Hypothalamus (tissue), 51 donors: ENCODE results near the gene HRH1.

ENCODE experiments used
- DNase-seq, 51 donors: peaks; one replicate each; lab custom pipeline; 2025; lab: John Stamatoyannopoulos, UW

The HRH1 gene

DNA sequence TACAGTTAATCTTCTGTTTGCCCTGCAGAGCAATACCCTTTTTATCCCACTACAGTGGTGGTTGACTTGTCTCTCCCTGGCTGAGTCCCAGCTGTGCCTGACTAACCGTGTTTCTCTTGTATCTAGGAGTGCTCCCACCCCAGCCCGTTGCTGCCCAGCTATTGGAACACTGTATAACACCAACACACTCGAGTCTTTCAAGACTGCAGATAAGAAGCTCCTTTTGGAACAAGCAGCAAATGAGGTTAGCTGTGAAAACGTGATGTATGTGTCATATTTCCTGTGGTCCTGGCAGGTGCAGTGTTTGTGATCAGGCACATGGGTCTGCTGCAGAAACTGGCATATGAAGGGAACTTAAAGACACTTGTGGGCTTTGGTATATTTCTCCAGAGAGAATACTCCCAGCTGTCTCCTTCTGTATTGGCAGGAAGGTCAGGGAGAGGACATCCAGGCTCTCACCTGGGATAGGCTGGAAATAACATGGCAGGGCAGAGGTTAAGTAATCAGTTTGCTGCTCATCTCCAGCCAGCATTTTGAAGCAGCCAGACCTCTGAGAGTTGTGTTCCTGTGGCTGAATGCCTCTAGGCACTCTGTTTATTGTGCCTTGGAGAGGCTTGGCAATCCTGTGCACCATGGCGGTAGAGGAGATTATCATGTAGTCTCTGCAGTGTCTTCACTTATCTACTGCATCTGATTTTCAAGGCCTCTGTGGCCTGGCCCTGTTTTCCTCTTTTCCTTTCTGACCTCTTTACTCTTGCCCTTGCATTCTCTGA lies 152.7 kb downstream of the HRH1 start:
- DNase-seq = peak in 5 of 51 donors; percentile 1 to 45 (median 4)

DNA sequence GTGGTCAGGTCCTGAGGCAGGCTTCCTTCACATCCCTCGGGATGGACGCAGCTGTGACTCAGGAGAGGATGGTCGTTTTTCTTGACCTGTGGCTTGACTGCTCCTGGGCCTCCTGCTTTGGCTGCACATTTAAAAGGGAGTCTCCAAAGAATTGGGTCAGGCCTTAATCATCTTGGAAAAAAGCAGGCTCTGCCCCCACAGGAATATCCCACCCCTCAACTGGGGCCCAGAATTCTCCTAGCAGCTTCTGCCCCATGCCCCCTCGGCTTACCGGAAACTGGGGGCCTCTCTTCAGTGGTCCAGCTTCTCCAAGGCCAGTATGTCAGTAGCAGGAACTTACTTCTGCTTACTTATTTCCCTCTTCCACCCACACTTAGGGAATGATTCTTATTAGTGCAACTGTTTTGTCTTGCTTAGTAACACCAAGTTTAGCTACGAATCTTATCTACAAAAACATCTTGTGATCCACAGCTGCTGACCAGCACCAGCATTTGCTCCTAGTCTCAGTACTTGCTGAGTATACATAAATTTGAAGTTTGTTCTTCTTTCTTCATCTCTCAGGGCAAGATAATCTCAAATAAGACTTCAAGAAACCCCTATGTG lies 153.6 kb downstream of the HRH1 start:
- no peak for DNase-seq

DNA sequence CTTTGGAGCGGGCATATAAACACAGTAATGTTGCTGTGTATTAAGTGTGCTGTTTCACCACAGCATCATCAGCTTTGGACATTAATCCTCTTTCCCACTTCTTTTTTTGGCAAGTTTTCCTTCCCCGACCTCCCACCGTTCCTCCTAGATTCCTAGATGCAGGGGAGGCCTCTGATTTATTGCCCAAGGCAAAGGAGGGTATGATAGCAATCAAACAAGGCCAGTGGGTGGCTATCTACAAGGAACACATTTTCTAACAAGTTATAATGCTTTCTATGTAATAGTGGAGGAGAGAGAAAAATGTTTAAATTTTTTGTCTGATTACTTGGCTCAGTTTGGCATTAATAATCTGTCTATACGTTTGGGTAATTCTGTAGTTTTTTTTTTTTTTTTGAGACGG lies 156.0 kb downstream of the HRH1 start:
- DNase-seq = no peak

DNA sequence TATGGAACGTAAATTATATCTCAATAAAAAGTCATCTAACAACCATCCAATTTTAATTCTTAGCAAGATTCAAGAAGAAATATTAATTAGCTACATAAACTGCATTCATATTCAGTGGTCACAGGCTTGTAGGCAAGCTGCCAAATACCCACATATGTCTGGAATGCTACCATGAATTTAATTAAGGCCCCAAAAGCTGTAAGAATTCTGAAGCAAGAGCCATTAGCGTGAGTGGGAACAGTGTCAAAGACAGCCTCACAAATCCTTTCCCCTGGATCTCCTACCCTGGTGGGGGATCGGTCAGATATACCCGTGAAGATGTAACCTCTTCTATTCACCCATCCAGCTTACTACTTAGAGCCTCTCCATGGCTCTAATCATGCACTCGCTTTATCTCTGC lies 157.9 kb downstream of the HRH1 start:
- DNase-seq = no peak
